ENCODE data around the gene TIMM9. TPM values are rescaled to one million over a fixed set of nuclear protein-coding genes. Genes with fewer than 3 reads are reported as not detected.

Gene TIMM9
- total RNA-seq, 1 experiment from 2014 or later, result 102 TPM

DNA sequence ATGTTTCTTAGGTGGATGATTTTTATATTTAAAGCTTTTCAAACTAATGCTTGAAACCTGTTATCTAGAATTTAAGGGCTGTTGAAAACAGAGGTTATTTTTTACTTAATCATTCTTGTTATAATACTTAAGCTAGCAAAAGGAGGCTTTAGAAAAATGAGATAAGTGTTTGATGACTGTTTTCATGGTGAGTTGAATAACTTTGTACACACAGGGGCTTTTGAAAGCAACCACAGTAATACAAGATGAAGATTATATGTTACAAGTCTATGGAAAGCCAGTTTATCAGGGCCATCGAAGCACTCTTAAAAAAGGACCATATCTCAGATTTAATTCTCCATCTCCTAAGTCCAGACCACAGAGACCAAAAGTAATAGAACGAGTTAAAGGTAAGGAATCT, 33.4 kb upstream of the TIMM9 start:
- TF ChIP-seq, protein P1, sequence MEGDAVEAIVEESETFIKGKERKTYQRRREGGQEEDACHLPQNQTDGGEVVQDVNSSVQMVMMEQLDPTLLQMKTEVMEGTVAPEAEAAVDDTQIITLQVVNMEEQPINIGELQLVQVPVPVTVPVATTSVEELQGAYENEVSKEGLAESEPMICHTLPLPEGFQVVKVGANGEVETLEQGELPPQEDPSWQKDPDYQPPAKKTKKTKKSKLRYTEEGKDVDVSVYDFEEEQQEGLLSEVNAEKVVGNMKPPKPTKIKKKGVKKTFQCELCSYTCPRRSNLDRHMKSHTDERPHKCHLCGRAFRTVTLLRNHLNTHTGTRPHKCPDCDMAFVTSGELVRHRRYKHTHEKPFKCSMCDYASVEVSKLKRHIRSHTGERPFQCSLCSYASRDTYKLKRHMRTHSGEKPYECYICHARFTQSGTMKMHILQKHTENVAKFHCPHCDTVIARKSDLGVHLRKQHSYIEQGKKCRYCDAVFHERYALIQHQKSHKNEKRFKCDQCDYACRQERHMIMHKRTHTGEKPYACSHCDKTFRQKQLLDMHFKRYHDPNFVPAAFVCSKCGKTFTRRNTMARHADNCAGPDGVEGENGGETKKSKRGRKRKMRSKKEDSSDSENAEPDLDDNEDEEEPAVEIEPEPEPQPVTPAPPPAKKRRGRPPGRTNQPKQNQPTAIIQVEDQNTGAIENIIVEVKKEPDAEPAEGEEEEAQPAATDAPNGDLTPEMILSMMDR (IDR thresholded peaks at IDR 0.05; ENCODE audit: unreplicated experiment), result no peak
- DNase-seq (ENCODE audit: unreplicated experiment), result no peak
- ChIA-PET CTCF (no interaction called here), POLR2A (no interaction called here)
- BruUV-seq (replicated peaks), result no TSS peak
- H3K4me1 Mint-ChIP-seq (ENCODE audit: insufficient read depth, unreplicated experiment), result peaks cover 7% of the 10 kb centered on the region
- no peaks in the 10 kb centered on the region for H3K27me3 Mint-ChIP-seq (ENCODE audit: insufficient read depth, unreplicated experiment)
- no peak overlapping the region for H3K27ac Mint-ChIP-seq (ENCODE audit: low read depth, unreplicated experiment)
- no peaks in the 10 kb centered on the region for H3K9me3 Mint-ChIP-seq (ENCODE audit: unreplicated experiment)
- intact Hi-C loops (cut with micrococcal nuclease), result no loop called here
- no peak overlapping the region for H3K4me3 Mint-ChIP-seq (ENCODE audit: unreplicated experiment)
- peaks cover 22% of the 10 kb centered on the region for H3K36me3 Mint-ChIP-seq (ENCODE audit: insufficient read depth, unreplicated experiment)

DNA sequence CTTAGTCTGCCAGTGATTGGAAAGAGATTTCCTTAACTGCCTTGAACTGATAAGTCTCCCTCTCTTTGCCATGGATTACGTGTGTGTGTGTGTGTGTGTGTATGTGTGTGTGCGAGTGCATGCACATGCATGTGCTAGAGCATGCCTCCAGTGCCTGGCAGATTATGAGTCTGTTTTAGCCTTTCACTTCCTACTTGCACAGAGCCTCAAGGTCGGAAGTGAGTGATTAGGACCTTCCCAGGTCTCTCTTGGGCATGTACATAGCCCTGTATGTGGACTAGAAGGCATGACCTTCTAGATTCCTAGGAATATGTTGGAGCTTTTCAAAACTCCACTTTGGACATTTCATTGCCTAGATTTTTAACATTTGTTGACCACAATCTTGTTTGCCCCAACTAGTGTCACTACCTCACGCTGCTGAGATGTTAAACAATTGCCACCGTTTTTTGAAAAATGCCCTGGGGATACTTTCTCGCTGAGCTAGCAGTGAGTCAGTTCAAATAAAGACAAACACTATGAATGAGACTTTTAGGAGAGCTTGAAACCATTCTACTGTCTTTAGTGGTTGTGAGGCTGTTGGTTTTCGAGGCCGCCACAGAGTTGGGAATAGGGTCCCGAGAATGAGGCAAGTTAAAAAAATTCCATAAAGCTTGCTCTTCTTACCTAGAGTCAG, 28.4 kb upstream of the TIMM9 start:
- CTCF ChIA-PET, result interaction anchor here (0.6 to 0.7 kb wide), 3 partner anchors 45 to 1026 kb away, joined by 3 to 5 read pairs (median 3); no protein-coding TSS in a partner anchor
- DNase-seq (ENCODE audit: unreplicated experiment), result peak; percentile 80
- peaks cover 45% of the 10 kb centered on the region for H3K36me3 Mint-ChIP-seq (ENCODE audit: insufficient read depth, unreplicated experiment)
- BruUV-seq (replicated peaks), result no TSS peak
- TF ChIP-seq, protein P1 (IDR thresholded peaks at IDR 0.05; ENCODE audit: unreplicated experiment), result no peak
- H3K4me1 Mint-ChIP-seq (ENCODE audit: insufficient read depth, unreplicated experiment), result peaks cover 13% of the 10 kb centered on the region
- no peaks in the 10 kb centered on the region for H3K27me3 Mint-ChIP-seq (ENCODE audit: insufficient read depth, unreplicated experiment)
- H3K27ac Mint-ChIP-seq (ENCODE audit: low read depth, unreplicated experiment), result peak overlapping the region; percentile 87
- peaks cover 6% of the 10 kb centered on the region for H3K9me3 Mint-ChIP-seq (ENCODE audit: unreplicated experiment)
- intact Hi-C loops (cut with micrococcal nuclease), result loop anchor here (5.0 kb wide), 1 partner anchor 348 kb away; no protein-coding TSS in a partner anchor
- H3K4me3 Mint-ChIP-seq (ENCODE audit: unreplicated experiment), result peak overlapping the region; percentile 47
- POLR2A ChIA-PET, result interaction anchor here (0.9 to 2.4 kb wide), 14 partner anchors 9 to 255 kb away, joined by 3 to 20 read pairs (median 4); partner anchors contain the start of genes ACTR10, ARID4A, KIAA0586 and TIMM9

DNA sequence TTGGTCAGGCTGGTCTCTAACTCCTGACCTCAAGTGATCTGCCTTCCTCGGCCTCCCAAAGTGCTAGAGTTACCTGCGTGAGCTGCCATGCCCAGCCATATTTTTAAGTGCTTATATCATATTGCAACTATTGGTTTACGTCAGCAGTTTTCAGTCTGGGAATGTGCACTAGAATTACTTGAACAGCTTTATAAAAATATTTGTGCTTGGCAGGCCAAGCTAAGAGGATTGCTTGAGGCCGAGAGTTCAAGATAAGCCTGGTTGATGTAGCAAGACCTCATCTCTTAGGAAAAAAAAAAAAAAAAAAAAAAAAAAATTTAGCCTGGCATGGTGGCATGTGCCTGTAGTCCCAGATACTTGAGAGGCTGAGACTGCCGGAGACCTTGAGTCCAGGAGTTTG, 17.3 kb upstream of the TIMM9 start:
- H3K27ac Mint-ChIP-seq (ENCODE audit: low read depth, unreplicated experiment), result no peak overlapping the region
- ChIA-PET POLR2A (interaction anchor here (3.0 kb wide), 1 partner anchor 11 kb away, joined by 14 read pairs; no protein-coding TSS in a partner anchor), CTCF (no interaction called here)
- no peak overlapping the region for H3K4me3 Mint-ChIP-seq (ENCODE audit: unreplicated experiment)
- DNase-seq (ENCODE audit: unreplicated experiment), result no peak
- no peaks in the 10 kb centered on the region for H3K27me3 Mint-ChIP-seq (ENCODE audit: insufficient read depth, unreplicated experiment)
- peaks cover 43% of the 10 kb centered on the region for H3K36me3 Mint-ChIP-seq (ENCODE audit: insufficient read depth, unreplicated experiment)
- no peaks in the 10 kb centered on the region for H3K9me3 Mint-ChIP-seq (ENCODE audit: unreplicated experiment)
- no peaks in the 10 kb centered on the region for H3K4me1 Mint-ChIP-seq (ENCODE audit: insufficient read depth, unreplicated experiment)
- TF ChIP-seq, protein P1 (IDR thresholded peaks at IDR 0.05; ENCODE audit: unreplicated experiment), result no peak
- intact Hi-C loops (cut with micrococcal nuclease), result no loop called here
- no TSS peak for BruUV-seq (replicated peaks)

DNA sequence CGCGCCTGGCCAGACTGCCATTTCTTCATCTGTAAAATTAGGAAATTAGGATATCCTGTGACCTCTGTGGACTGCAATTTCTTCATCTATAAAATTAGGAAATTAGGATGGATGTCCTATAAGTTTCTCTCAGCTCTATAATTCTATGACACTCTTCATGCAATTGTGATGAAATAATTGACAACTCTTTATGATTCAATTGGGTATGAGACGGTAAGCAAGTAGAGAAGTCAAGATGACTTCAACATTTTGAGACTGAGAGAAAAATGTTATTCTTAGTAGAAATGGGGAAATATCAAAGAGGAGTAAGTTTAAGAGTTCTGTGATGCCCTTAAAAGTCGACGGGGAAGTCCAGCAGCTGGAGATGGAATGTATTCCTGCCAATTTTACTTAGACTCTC, 12.1 kb upstream of the TIMM9 start:
- intact Hi-C loops (cut with micrococcal nuclease), result no loop called here
- no peaks in the 10 kb centered on the region for H3K4me1 Mint-ChIP-seq (ENCODE audit: insufficient read depth, unreplicated experiment)
- ChIA-PET CTCF (no interaction called here), POLR2A (interaction anchor here (0.6 to 1.0 kb wide), 2 partner anchors 13 to 15 kb away, joined by 3 to 5 read pairs; partner anchors contain the start of genes KIAA0586 and TIMM9)
- no peaks in the 10 kb centered on the region for H3K27me3 Mint-ChIP-seq (ENCODE audit: insufficient read depth, unreplicated experiment)
- BruUV-seq (replicated peaks), result no TSS peak
- no peak overlapping the region for H3K27ac Mint-ChIP-seq (ENCODE audit: low read depth, unreplicated experiment)
- H3K9me3 Mint-ChIP-seq (ENCODE audit: unreplicated experiment), result no peaks in the 10 kb centered on the region
- no peak overlapping the region for H3K4me3 Mint-ChIP-seq (ENCODE audit: unreplicated experiment)
- H3K36me3 Mint-ChIP-seq (ENCODE audit: insufficient read depth, unreplicated experiment), result peaks cover 37% of the 10 kb centered on the region
- DNase-seq (ENCODE audit: unreplicated experiment), result no peak
- TF ChIP-seq, protein P1 (IDR thresholded peaks at IDR 0.05; ENCODE audit: unreplicated experiment), result no peak

All from MCF 10A (cell line).